HG02885 (cell line): ENCODE data around the gene CST9L.
"Not testable (repeated sequence)": the region's sequence is repeated elsewhere in the genome, so short reads cannot be mapped to it uniquely, and the experiment has no call there.

Experiments
- ATAC-seq: cut with Tn5 transposase; IDR thresholded peaks from one replicate; pipeline ENCODE4 v1.9.1; 2021; ENCODE audit warnings: mild to moderate bottlenecking; ENCODE audit not compliant: unreplicated experiment, poor library complexity

CST9L gene

GRCh38 chr20:23587631-23588030, 19.3 kb upstream of the CST9L start:
- no peak for ATAC-seq

- ATAC-seq, result no peak
These were observed 18.6 kb upstream of the CST9L start for GRCh38 chr20:23586735-23587525.

GRCh38 chr20:23585808-23586734, 17.8 kb upstream of the CST9L start:
- ATAC-seq, result no peak

- no peak for ATAC-seq
These were observed 17.1 kb upstream of the CST9L start for GRCh38 chr20:23585449-23585807.

GRCh38 chr20:23584434-23585199, 16.3 kb upstream of the CST9L start:
- no peak for ATAC-seq

GRCh38 chr20:23583526-23583925, 15.2 kb upstream of the CST9L start:
- ATAC-seq, result no peak

- no peak for ATAC-seq
These were observed 14.0 kb upstream of the CST9L start for GRCh38 chr20:23582293-23582692.

GRCh38 chr20:23581833-23582232, 13.5 kb upstream of the CST9L start:
- not testable (repeated sequence) for ATAC-seq

- ATAC-seq, result no peak
These were observed 6.7 kb upstream of the CST9L start for GRCh38 chr20:23574977-23575376.

GRCh38 chr20:23570178-23570760, 2.0 kb upstream of the CST9L start:
- ATAC-seq, result no peak

GRCh38 chr20:23569570-23569969, 1.3 kb upstream of the CST9L start:
- ATAC-seq, result no peak

- no peak for ATAC-seq
These were observed 667 bp upstream of the CST9L start for GRCh38 chr20:23568971-23569330.

GRCh38 chr20:23566199-23566932, 1.9 kb downstream of the CST9L start:
- no peak for ATAC-seq

- ATAC-seq, result no peak
These were observed 2.7 kb downstream of the CST9L start for GRCh38 chr20:23565503-23566045.

GRCh38 chr20:23564927-23565326, 3.4 kb downstream of the CST9L start:
- no peak for ATAC-seq

- no peak for ATAC-seq
These were observed 5.5 kb downstream of the CST9L start for GRCh38 chr20:23562721-23563342.

GRCh38 chr20:23554401-23554800, 13.9 kb downstream of the CST9L start:
- no peak for ATAC-seq

GRCh38 chr20:23551786-23552185, 16.5 kb downstream of the CST9L start:
- no peak for ATAC-seq

- ATAC-seq, result no peak
These were observed 16.9 kb downstream of the CST9L start for GRCh38 chr20:23551383-23551782.
